Osteoblast (primary cell): ENCODE measurements around the gene GADL1. TPM values are rescaled to one million over a fixed set of nuclear protein-coding genes. Genes with fewer than 3 reads are reported as not detected.
A peak's percentile ranks its signal among the peaks of the same experiment; 100 is the strongest.

Experiments used
- DNase-seq: peaks from one replicate; pipeline ENCODE4 v3.0.0; 2011; ENCODE audit warnings: low spot score, mixed read lengths; ENCODE audit not compliant: insufficient read length; ENCODE audit errors: missing footprints
- H2AFZ ChIP-seq: 2 replicates; pipeline ENCODE4 v1.6.0; 2011; ENCODE audit warnings: mild to moderate bottlenecking, low read length
- H3K27ac ChIP-seq: 2 replicates; pipeline ENCODE4 v1.5.1; 2011; ENCODE audit warnings: mild to moderate bottlenecking, low read depth, low read length, moderate library complexity
- H3K27me3 ChIP-seq: 2 replicates; pipeline ENCODE4 v1.6.0; 2012; ENCODE audit warnings: mild to moderate bottlenecking, control low read depth, inconsistent platforms, low read length, moderate library complexity; ENCODE audit not compliant: insufficient read depth
- H3K36me3 ChIP-seq: 2 replicates; pipeline ENCODE4 v1.5.1; 2011; ENCODE audit warnings: mild to moderate bottlenecking, low read length, control low read depth, moderate library complexity; ENCODE audit not compliant: insufficient read depth
- H3K4me1 ChIP-seq: 2 replicates; pipeline ENCODE4 v1.5.1; 2011; ENCODE audit warnings: mild to moderate bottlenecking, low read length, control low read depth, moderate library complexity; ENCODE audit not compliant: insufficient read depth
- H3K4me2 ChIP-seq: 2 replicates; pipeline ENCODE4 v1.6.0; 2011; ENCODE audit warnings: mild to moderate bottlenecking, low read length; ENCODE audit not compliant: insufficient read depth
- H3K4me3 ChIP-seq: fragments of 200-600 bp; sonication (generic); 3 replicates; pipeline ENCODE4 v1.5.1; 2012; ENCODE audit warnings: mild to moderate bottlenecking, low read length, inconsistent platforms; ENCODE audit not compliant: insufficient read depth
- H3K79me2 ChIP-seq: 2 replicates; pipeline ENCODE4 v1.6.0; 2012; ENCODE audit warnings: mild to moderate bottlenecking, low read length, control low read depth, inconsistent platforms; ENCODE audit not compliant: insufficient read depth
- H3K9me3 ChIP-seq: 2 replicates; pipeline ENCODE4 v1.5.1; 2011; ENCODE audit warnings: low read depth, low read length, control low read depth
- H4K20me1 ChIP-seq: 2 replicates; pipeline ENCODE4 v1.6.0; 2012; ENCODE audit warnings: mild to moderate bottlenecking, low read length, control low read depth; ENCODE audit not compliant: insufficient read depth
- total RNA-seq: library from RNA; depleted of rRNA; stranded (reverse); fragments of >200 nt; gene quantifications from 2 replicates; pipeline ENCODE4 v1.2.3, GENCODE V29; 2012
- TF ChIP-seq, protein P1 (sequence below): IDR thresholded peaks from 2 replicates; pipeline ENCODE4 v1.5.1; 2011; ENCODE audit warnings: mild to moderate bottlenecking, low read depth, low read length, moderate library complexity; ENCODE audit errors: extremely low read depth

Gene GADL1
- total RNA-seq, 1 donor = not detected

DNA sequence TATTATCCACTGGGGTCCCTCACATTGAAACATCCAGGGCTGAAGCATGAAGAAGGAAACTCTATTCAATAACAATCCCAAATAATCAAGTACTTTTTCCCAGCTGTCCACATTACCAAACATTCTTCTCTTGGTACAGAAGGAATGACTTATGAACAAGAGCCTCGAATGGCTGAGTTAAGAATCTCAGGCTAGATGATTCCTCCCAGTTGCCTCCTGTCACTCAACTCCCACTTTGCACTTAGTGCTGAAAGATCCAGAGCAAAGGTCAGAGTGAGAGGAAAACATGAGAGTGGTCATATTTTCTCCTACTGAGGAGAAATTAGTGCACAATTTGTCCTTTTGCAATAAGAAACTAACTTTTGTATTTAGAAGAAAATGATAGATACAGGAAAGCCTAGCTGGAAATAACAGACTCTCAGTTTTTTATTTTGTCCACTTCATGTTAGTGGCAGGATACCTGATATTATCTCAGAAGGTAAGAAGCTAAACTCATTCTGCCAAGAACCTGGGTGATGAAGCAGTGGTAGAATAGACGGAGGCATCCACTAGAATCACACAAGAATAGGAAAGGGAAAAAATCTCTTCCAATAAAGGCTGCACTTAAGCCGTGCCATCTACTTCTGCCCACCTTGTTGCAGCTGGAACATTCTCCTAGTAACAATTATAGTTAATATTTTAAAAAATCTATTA is 46.2 kb downstream of the GADL1 start:
- TF ChIP-seq, protein P1, sequence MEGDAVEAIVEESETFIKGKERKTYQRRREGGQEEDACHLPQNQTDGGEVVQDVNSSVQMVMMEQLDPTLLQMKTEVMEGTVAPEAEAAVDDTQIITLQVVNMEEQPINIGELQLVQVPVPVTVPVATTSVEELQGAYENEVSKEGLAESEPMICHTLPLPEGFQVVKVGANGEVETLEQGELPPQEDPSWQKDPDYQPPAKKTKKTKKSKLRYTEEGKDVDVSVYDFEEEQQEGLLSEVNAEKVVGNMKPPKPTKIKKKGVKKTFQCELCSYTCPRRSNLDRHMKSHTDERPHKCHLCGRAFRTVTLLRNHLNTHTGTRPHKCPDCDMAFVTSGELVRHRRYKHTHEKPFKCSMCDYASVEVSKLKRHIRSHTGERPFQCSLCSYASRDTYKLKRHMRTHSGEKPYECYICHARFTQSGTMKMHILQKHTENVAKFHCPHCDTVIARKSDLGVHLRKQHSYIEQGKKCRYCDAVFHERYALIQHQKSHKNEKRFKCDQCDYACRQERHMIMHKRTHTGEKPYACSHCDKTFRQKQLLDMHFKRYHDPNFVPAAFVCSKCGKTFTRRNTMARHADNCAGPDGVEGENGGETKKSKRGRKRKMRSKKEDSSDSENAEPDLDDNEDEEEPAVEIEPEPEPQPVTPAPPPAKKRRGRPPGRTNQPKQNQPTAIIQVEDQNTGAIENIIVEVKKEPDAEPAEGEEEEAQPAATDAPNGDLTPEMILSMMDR = no peak
- Histone ChIP-seq H3K9me3 (no peaks in the 10 kb centered on the region), H3K27ac (no peak overlapping the region), H3K36me3 (no peaks in the 10 kb centered on the region), H3K79me2 (no peaks in the 10 kb centered on the region), H3K4me3 (no peak overlapping the region), H4K20me1 (no peaks in the 10 kb centered on the region), H3K4me2 (no peak overlapping the region), H3K27me3 (peaks cover 21% of the 10 kb centered on the region), H3K4me1 (no peaks in the 10 kb centered on the region), H2AFZ (no peak overlapping the region)
- DNase-seq = peak; percentile 15

DNA sequence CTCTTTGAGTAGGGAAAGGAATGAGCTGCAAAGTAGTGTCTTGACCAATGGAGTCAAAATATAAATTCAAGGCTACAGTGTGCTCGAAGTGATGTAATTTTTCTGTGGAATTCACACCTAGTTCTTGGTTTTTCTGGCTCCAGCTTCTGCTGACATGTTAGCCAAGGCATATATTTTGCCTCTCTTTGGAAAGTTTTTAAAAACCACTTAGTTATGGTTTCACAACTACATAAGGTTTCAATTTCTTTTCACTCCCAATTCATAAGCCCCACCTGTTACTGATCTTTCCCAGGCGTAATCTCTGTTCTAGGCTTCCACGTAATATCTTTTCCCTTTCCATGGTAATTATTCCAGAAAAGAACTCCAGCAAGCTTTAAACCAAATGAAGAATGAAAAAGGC is 46.9 kb downstream of the GADL1 start:
- TF ChIP-seq, protein P1 = no peak
- no peak for DNase-seq
- H3K9me3 ChIP-seq = no peaks in the 10 kb centered on the region

DNA sequence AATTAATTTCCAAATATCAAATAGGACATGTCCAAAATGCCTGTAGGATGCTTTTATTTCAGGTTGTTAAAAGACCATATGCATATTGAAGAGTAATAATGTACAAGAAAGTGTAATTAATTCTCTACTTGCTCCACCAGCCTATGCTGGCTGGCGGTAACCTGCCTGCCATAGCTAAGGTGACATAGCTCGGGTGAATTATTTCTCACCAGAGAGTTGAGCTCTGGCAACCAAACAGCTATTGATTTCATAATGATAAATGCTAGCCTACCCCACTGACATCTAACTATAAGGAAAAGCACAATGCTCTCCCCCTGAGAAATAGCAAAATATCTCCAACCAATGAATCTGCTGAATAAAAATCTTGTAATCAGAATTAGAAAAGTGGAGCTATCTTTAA is 48.9 kb downstream of the GADL1 start:
- Histone ChIP-seq H3K79me2 (no peaks in the 10 kb centered on the region), H3K27me3 (peaks cover 21% of the 10 kb centered on the region), H2AFZ (no peak overlapping the region), H3K9me3 (no peaks in the 10 kb centered on the region), H3K4me1 (no peaks in the 10 kb centered on the region), H3K4me2 (no peak overlapping the region), H3K27ac (no peak overlapping the region), H4K20me1 (no peaks in the 10 kb centered on the region), H3K36me3 (no peaks in the 10 kb centered on the region), H3K4me3 (no peak overlapping the region)
- TF ChIP-seq, protein P1 = no peak
- DNase-seq = no peak

More for the DNA sequence above, 46.9 kb downstream of the GADL1 start:
- Histone ChIP-seq H4K20me1 (no peaks in the 10 kb centered on the region), H3K27ac (no peak overlapping the region), H3K27me3 (peaks cover 21% of the 10 kb centered on the region), H3K4me3 (no peak overlapping the region), H3K4me1 (no peaks in the 10 kb centered on the region), H2AFZ (no peak overlapping the region), H3K36me3 (no peaks in the 10 kb centered on the region), H3K4me2 (no peak overlapping the region), H3K79me2 (no peaks in the 10 kb centered on the region)

DNA sequence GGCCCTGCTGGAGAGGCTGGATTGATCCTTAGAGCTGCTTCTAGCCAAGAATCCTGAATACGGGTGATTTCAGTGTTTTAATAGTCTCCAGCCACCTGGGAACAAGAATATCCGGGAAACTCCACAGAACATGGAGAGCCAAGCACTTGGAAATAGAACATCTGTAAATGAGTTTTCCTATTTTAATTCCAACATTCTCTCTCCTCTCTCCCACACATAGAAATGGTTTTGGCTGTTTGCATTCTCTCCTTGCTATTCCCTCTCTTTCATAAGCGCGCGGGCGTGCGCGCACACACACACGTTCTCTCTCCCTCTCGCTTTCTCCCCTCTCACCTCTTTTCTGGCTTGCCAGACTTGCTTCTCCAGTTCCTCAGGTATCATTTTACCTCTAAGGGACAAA is 50.6 kb downstream of the GADL1 start:
- H3K4me1 ChIP-seq = no peaks in the 10 kb centered on the region
- no peak for DNase-seq
- H4K20me1 ChIP-seq = no peaks in the 10 kb centered on the region
- no peak overlapping the region for H2AFZ ChIP-seq
- no peaks in the 10 kb centered on the region for H3K79me2 ChIP-seq
- H3K9me3 ChIP-seq = no peaks in the 10 kb centered on the region
- H3K36me3 ChIP-seq = no peaks in the 10 kb centered on the region
- TF ChIP-seq, protein P1 = no peak
- H3K4me2 ChIP-seq = no peak overlapping the region
- H3K4me3 ChIP-seq = no peak overlapping the region
- peaks cover 21% of the 10 kb centered on the region for H3K27me3 ChIP-seq
- H3K27ac ChIP-seq = no peak overlapping the region
